SU-DHL-6 (cell line): ENCODE results near the gene HIF3A.

Experiments
- H2AFZ ChIP-seq: fragments of 200-600 bp; sonication (generic); 2 replicates; pipeline ENCODE4 v1.6.1; 2014; ENCODE audit warnings: low read depth, mild to moderate bottlenecking, moderate library complexity, mixed read lengths, antibody characterized with exemption, low read length; ENCODE audit not compliant: severe bottlenecking
- H3F3A ChIP-seq: fragments of 200-600 bp; shearing (Covaris generic); 2 replicates; pipeline ENCODE4 v1.6.0; 2016; ENCODE audit warnings: antibody characterized with exemption, mild to moderate bottlenecking; ENCODE audit not compliant: insufficient read depth
- H3K27ac ChIP-seq: fragments of 200-600 bp; sonication (generic); 2 replicates; pipeline ENCODE4 v1.5.1; 2016; ENCODE audit warnings: low read depth, mild to moderate bottlenecking, low read length, moderate library complexity, mixed read lengths
- H3K27me3 ChIP-seq: fragments of 200-600 bp; sonication (generic), shearing (Covaris generic); 2 replicates; pipeline ENCODE4 v1.6.0; 2014; ENCODE audit warnings: mild to moderate bottlenecking, low read length
- H3K36me3 ChIP-seq: fragments of 200-600 bp; sonication (generic); 2 replicates; pipeline ENCODE4 v1.6.1; 2014; ENCODE audit warnings: mild to moderate bottlenecking, low read length, mixed read lengths
- H3K4me2 ChIP-seq: fragments of 300-600, 200-600 bp; shearing (Covaris generic), sonication (generic); 2 replicates; pipeline ENCODE4 v1.6.0; 2014; ENCODE audit warnings: low read length, low read depth, mild to moderate bottlenecking; ENCODE audit not compliant: poor library complexity, severe bottlenecking
- H3K4me3 ChIP-seq: fragments of 200-600 bp; sonication (generic); 2 replicates; pipeline ENCODE4 v1.5.1; 2014; ENCODE audit warnings: antibody characterized with exemption, low read length, mild to moderate bottlenecking, mixed read lengths; ENCODE audit not compliant: insufficient read depth, poor library complexity, severe bottlenecking
- H3K79me2 ChIP-seq: fragments of 200-600 bp; sonication (generic); 2 replicates; pipeline ENCODE4 v1.6.1; 2014; ENCODE audit warnings: mild to moderate bottlenecking, low read length, moderate library complexity; ENCODE audit not compliant: insufficient read depth
- H3K9ac ChIP-seq: fragments of 200-600 bp; sonication (generic); 2 replicates; pipeline ENCODE4 v1.7.0; 2014; ENCODE audit warnings: mild to moderate bottlenecking, low read length
- H3K9me2 ChIP-seq: fragments of 200-600 bp; sonication (generic); replicated peaks from 2 replicates; pipeline ENCODE4 v1.6.1; 2014; ENCODE audit warnings: low read length; ENCODE audit not compliant: insufficient read depth
- H3K9me3 ChIP-seq: fragments of 200-600 bp; sonication (generic); 2 replicates; pipeline ENCODE4 v1.6.1; 2014; ENCODE audit warnings: low read length, mixed read lengths; ENCODE audit not compliant: insufficient read depth
- H4K20me1 ChIP-seq: fragments of 200-600 bp; sonication (generic); 2 replicates; pipeline ENCODE4 v1.6.1; 2014; ENCODE audit warnings: low read depth, mild to moderate bottlenecking, antibody characterized with exemption, low read length, moderate library complexity, mixed read lengths
- CTCF ChIP-seq: fragments of 200-600 bp; sonication (generic); IDR thresholded peaks from one replicate; pipeline ENCODE4 v1.5.1; 2017; ENCODE audit warnings: antibody characterized with exemption, mild to moderate bottlenecking, low read length, moderate library complexity; ENCODE audit not compliant: insufficient read depth, poor library complexity, severe bottlenecking
- EZH2phosphoT487 ChIP-seq: fragments of 200-600 bp; sonication (generic), shearing (Covaris generic); conservative IDR thresholded peaks from 2 replicates; pipeline ENCODE4 v1.6.1; 2018; ENCODE audit warnings: mild to moderate bottlenecking, antibody characterized with exemption, low read length, moderate library complexity, mixed read lengths

Gene HIF3A

GRCh38 chr19:46295401-46296201 is 1.2 kb upstream of the HIF3A start:
- no peaks in the 10 kb centered on the region for H4K20me1 ChIP-seq
- TF ChIP-seq EZH2phosphoT487: no peak
- TF ChIP-seq CTCF: no peak
- no peak overlapping the region for H2AFZ ChIP-seq
- H3K27ac ChIP-seq: no peak overlapping the region
- H3K9me2 ChIP-seq: no peaks in the 10 kb centered on the region
- no peak overlapping the region for H3K4me2 ChIP-seq
- no peak overlapping the region for H3K9ac ChIP-seq
- H3K79me2 ChIP-seq: no peaks in the 10 kb centered on the region
- H3K27me3 ChIP-seq: no peaks in the 10 kb centered on the region
- no peaks in the 10 kb centered on the region for H3K9me3 ChIP-seq
- H3F3A ChIP-seq: no peaks in the 10 kb centered on the region
- H3K36me3 ChIP-seq: no peaks in the 10 kb centered on the region
- H3K4me3 ChIP-seq: no peak overlapping the region

GRCh38 chr19:46296202-46296480 is 701 bp upstream of the HIF3A start:
- H3K9me3 ChIP-seq: no peaks in the 10 kb centered on the region
- H3K27me3 ChIP-seq: no peaks in the 10 kb centered on the region
- no peak overlapping the region for H3K27ac ChIP-seq

GRCh38 chr19:46297700-46298478 is 1.0 kb downstream of the HIF3A start:
- Histone ChIP-seq H3K79me2 (no peaks in the 10 kb centered on the region), H3K36me3 (no peaks in the 10 kb centered on the region), H3F3A (no peaks in the 10 kb centered on the region), H3K4me2 (no peak overlapping the region), H3K9me3 (no peaks in the 10 kb centered on the region), H3K9me2 (no peaks in the 10 kb centered on the region), H3K9ac (no peak overlapping the region), H4K20me1 (no peaks in the 10 kb centered on the region), H3K27me3 (no peaks in the 10 kb centered on the region), H3K27ac (no peak overlapping the region), H3K4me3 (no peak overlapping the region), H2AFZ (no peak overlapping the region)
- TF ChIP-seq EZH2phosphoT487 (no peak), CTCF (no peak)

More at GRCh38 chr19:46296202-46296480, 701 bp upstream of the HIF3A start:
- H3K36me3 ChIP-seq: no peaks in the 10 kb centered on the region
- H3K9me2 ChIP-seq: no peaks in the 10 kb centered on the region
- H3K79me2 ChIP-seq: no peaks in the 10 kb centered on the region
- H2AFZ ChIP-seq: no peak overlapping the region
- no peaks in the 10 kb centered on the region for H4K20me1 ChIP-seq
- no peak overlapping the region for H3K4me3 ChIP-seq
- H3F3A ChIP-seq: no peaks in the 10 kb centered on the region
- H3K9ac ChIP-seq: no peak overlapping the region
- TF ChIP-seq EZH2phosphoT487 (no peak), CTCF (no peak)
- no peak overlapping the region for H3K4me2 ChIP-seq
